ENCODE data around the gene NR4A2. TPM values are rescaled to one million over a fixed set of nuclear protein-coding genes. Genes with fewer than 3 reads are reported as not detected.

The NR4A2 gene
- polyA plus RNA-seq, 1 donor (not counting 4 experiments of a cell fraction or from before 2014, with no cell fraction given) = 4.5 TPM

DNA sequence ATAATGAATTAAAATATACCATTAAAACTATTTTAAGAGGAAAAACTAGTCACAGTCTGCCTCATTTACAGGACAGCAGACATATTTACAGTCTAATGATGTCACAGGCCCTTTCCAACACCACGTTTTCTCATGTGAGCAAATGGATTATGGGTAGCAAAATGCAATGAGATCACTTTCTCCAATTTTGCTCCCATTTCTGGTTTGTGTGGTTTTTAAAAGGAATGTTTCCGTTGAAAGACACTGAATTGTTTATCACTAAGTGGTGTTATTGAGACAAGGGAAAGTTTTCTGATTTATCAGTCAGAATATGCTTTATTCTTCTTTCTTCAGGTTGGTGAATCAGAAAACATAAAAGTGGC, 11.4 kb upstream of the NR4A2 start:
- Histone ChIP-seq H3K36me3 (ENCODE audit: control insufficient read depth in 2 of 2, extremely low read depth in 1 of 2, insufficient read depth in 2 of 2, low read length in 2 of 2) (no peaks in the 10 kb centered on the region), H3K27me3 (ENCODE audit: control insufficient read depth, extremely low read depth, insufficient read depth, low read length) (no peaks in the 10 kb centered on the region), H3K4me2 (ENCODE audit: control insufficient read depth, extremely low read depth, insufficient read depth, low read depth, low read length) (no peak overlapping the region), H4K20me1 (ENCODE audit: control insufficient read depth, extremely low read depth, insufficient read depth, low read length) (no peaks in the 10 kb centered on the region), H3K9ac (ENCODE audit: control insufficient read depth, extremely low read depth, insufficient read depth, low read length) (no peak overlapping the region), H3K79me2 (ENCODE audit: control insufficient read depth, insufficient read depth, low read length) (no peaks in the 10 kb centered on the region), H2AFZ (ENCODE audit: control insufficient read depth, low read length) (no peak overlapping the region), H3K4me1 (ENCODE audit: control insufficient read depth, extremely low read depth, insufficient read depth, low read length) (peaks cover 26% of the 10 kb centered on the region), H3K27ac (ENCODE audit: control insufficient read depth, insufficient read depth, low read length) (no peak overlapping the region), H3K9me3 (ENCODE audit: control insufficient read depth, low read depth, low read length) (no peaks in the 10 kb centered on the region), H3K4me3 (ENCODE audit: control insufficient read depth in 2 of 3, extremely low read depth in 1 of 3, insufficient read depth in 2 of 3, low read depth in 1 of 3, low read length in 3 of 3) (no peak overlapping the region), H3K9me1 (ENCODE audit: control insufficient read depth, extremely low read depth, insufficient read depth, low read length) (no peaks in the 10 kb centered on the region)
- dilution Hi-C loops (cut with MboI; ENCODE audit: extremely low pct_ligation_motif_present, low sequenced_read_pairs) = no loop called here
- no peak for TF ChIP-seq EZH2 (IDR thresholded peaks at IDR 0.05; ENCODE audit: low read length)
- TF ChIP-seq, protein P1, sequence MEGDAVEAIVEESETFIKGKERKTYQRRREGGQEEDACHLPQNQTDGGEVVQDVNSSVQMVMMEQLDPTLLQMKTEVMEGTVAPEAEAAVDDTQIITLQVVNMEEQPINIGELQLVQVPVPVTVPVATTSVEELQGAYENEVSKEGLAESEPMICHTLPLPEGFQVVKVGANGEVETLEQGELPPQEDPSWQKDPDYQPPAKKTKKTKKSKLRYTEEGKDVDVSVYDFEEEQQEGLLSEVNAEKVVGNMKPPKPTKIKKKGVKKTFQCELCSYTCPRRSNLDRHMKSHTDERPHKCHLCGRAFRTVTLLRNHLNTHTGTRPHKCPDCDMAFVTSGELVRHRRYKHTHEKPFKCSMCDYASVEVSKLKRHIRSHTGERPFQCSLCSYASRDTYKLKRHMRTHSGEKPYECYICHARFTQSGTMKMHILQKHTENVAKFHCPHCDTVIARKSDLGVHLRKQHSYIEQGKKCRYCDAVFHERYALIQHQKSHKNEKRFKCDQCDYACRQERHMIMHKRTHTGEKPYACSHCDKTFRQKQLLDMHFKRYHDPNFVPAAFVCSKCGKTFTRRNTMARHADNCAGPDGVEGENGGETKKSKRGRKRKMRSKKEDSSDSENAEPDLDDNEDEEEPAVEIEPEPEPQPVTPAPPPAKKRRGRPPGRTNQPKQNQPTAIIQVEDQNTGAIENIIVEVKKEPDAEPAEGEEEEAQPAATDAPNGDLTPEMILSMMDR (optimal IDR thresholded peaks at IDR 0.05 in 1 of 3, IDR thresholded peaks at IDR 0.05 in 1 of 3, conservative IDR thresholded peaks at IDR 0.05 in 1 of 3; ENCODE audit: extremely low read depth in 1 of 3, insufficient read depth in 2 of 3, low read length in 3 of 3) = no peak
- FAIRE-seq (no peak), DNase-seq (ENCODE audit: low read depth, low spot score) (no peak)

DNA sequence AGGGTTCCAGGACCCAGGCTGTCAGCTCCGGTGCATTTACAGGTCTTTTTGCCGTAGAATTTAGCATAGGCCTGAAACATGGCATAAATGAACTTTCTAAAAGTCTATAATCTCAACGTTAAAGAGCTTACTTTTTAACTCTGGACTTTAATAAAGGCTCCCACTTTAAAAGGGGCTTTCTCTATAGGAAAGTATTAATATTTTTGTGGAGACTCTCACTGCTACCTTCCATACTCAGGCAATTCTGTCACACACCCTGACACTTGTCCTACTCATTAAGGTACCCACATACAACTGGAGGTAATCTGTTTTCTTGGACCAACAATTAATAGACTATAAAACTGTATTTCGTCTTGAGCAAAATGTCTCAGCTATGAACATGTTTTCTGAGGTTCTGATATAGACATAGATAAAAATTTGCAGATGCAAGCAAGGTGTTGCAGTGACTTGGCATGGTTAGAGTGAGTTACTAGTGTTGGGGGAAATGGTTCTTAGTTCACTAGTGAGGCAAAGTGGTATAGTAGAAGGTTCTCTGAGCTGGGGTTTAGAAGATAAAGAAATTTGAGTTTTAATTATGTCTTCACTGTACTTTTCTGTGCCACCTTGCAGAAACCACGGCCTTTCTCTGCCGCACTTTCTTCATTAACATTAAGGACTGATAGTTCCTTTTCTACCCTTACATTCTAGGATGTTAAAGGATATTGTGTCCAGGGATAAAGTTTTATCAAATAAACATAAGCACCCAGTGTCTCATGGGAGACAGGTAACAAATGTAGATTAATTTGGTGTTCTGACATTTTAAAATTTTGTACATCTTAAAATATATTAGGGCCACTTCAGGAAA, 10.8 kb upstream of the NR4A2 start:
- DNase-seq (ENCODE audit: low read depth, low spot score) (no peak), FAIRE-seq (no peak)
- Histone ChIP-seq H4K20me1 (ENCODE audit: control insufficient read depth, extremely low read depth, insufficient read depth, low read length) (no peaks in the 10 kb centered on the region), H3K4me1 (ENCODE audit: control insufficient read depth, extremely low read depth, insufficient read depth, low read length) (peaks cover 26% of the 10 kb centered on the region), H3K9ac (ENCODE audit: control insufficient read depth, extremely low read depth, insufficient read depth, low read length) (peak overlapping the region; percentile 98), H3K36me3 (ENCODE audit: control insufficient read depth in 2 of 2, extremely low read depth in 1 of 2, insufficient read depth in 2 of 2, low read length in 2 of 2) (no peaks in the 10 kb centered on the region), H3K9me1 (ENCODE audit: control insufficient read depth, extremely low read depth, insufficient read depth, low read length) (no peaks in the 10 kb centered on the region), H2AFZ (ENCODE audit: control insufficient read depth, low read length) (peak overlapping the region; percentile 90), H3K9me3 (ENCODE audit: control insufficient read depth, low read depth, low read length) (no peaks in the 10 kb centered on the region), H3K4me2 (ENCODE audit: control insufficient read depth, extremely low read depth, insufficient read depth, low read depth, low read length) (peak overlapping the region; percentile 97), H3K27ac (ENCODE audit: control insufficient read depth, insufficient read depth, low read length) (peak overlapping the region; percentile 84), H3K79me2 (ENCODE audit: control insufficient read depth, insufficient read depth, low read length) (no peaks in the 10 kb centered on the region), H3K4me3 (ENCODE audit: control insufficient read depth in 2 of 3, extremely low read depth in 1 of 3, insufficient read depth in 2 of 3, low read depth in 1 of 3, low read length in 3 of 3) (peak overlapping the region; percentile 33 to 83 (median 73)), H3K27me3 (ENCODE audit: control insufficient read depth, extremely low read depth, insufficient read depth, low read length) (no peaks in the 10 kb centered on the region)
- TF ChIP-seq, protein P1 (optimal IDR thresholded peaks at IDR 0.05 in 1 of 3, IDR thresholded peaks at IDR 0.05 in 1 of 3, conservative IDR thresholded peaks at IDR 0.05 in 1 of 3; ENCODE audit: extremely low read depth in 1 of 3, insufficient read depth in 2 of 3, low read length in 3 of 3) = no peak
- dilution Hi-C loops (cut with MboI; ENCODE audit: extremely low pct_ligation_motif_present, low sequenced_read_pairs) = no loop called here

Data from keratinocyte (primary cell).